GM18861 (cell line): ENCODE data around the gene CDON.

Experiments used
- ATAC-seq: cut with Tn5 transposase; IDR thresholded peaks from one replicate; pipeline ENCODE4 v1.9.1; 2021; ENCODE audit not compliant: unreplicated experiment

The CDON gene

DNA sequence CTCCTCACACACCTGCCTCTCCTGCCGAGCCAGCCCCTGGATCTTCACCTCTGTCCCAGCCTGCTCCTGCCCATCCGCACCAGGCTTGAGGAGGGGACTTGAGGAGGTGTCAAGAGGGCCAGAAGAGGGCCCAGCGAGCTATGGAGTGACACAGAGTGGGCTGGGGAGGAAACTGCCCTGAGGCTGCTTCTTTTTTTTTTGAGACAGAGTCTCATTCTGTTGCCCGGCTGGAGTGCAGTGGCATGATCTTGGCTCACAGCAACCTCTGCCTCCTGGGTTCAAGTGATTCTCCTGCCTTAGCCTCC lies 21.9 kb upstream of the CDON start:
- no peak for ATAC-seq

DNA sequence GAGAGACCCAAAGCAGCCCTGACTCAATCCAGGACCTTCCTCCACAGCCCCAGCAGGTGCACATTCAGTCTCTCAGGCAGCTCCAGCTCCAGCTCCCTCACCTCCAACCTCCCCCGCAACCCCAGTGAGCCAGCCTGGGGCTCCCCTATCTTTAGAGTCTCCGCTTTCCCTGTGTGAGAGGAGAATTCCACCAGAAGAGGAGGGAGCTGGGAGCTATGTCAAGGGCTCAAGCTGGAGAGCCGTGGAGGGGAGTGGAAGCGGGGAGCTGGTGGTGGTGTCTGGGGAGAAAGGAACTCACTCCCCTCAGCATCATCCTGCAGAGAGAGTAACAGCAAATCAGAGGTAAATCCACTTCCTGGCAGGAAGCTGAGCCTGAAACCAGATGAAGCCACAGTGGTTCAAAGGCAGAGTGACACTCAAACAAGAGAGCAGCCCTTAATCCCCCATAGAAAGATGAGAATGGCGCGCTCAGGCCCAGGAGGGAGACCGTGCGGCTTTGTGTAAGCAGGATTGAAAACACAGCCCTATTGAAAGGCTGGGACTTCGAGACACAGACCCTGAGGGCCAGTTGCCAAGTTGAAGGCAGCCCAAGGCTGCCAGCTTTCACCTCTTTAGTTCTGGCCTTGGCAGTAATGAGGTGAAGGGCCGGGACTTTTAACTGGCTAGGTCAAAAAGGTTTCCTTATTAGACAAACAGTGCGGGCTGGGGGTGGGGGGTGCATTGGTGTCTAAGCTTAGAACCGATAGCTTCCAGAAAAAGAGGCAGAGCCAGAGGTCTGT lies 21.4 kb upstream of the CDON start:
- ATAC-seq: no peak

DNA sequence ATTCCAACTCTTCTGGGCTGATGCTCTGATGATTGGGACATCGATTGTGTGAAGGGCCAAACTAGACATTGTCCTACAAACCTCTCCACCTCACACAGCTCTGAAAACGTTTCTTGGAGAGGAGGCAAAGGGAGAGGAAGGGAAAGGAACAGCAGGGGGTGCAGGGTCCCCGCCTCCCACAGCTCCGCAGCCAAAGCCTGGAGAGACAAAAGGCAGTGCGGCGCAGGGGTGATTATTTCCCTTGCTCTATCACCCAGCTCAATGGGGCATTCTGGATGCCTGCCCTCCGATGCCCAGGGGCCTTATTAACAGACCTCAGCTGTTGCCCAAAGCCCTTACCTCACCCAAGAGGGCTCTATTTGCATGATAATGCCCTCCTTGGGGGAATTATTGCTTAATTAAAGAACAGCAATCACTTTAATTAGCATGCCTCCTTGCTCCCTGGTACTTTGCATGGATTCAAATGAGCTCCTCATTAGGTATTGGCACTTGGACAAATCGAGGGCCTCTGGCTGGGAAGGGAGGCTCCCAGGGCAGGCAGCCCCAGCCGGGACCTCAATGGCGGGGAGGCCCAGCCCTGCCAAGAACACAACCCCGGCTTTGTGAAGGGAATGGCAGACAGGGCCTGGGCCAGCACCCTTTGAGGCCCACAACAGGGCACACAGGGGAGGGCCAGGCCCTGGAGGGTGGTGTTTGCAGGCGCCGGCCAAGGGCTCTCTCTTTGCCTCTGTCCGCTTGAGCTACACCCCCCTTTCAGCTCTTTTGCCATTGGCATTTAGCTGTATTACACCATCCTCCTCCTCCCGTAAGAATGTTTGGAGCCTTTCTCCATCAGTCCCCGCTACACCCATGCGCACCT lies 19.8 kb upstream of the CDON start:
- no peak for ATAC-seq

DNA sequence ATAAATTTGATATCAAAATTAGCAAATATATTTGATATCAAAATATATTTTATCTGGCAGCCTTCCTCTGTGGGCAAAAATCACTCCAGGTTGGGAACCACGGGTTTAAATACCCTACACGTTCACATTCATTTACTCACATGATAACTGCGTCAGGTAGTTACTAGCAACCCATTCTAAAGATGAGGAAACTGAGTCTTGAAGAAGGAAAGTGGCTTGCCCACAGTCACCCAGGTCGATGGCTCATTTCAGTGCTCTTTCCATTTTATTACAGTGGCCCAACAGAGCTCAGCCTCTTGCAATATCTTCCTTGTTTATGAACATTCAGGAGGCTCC lies 19.2 kb upstream of the CDON start:
- ATAC-seq: no peak

DNA sequence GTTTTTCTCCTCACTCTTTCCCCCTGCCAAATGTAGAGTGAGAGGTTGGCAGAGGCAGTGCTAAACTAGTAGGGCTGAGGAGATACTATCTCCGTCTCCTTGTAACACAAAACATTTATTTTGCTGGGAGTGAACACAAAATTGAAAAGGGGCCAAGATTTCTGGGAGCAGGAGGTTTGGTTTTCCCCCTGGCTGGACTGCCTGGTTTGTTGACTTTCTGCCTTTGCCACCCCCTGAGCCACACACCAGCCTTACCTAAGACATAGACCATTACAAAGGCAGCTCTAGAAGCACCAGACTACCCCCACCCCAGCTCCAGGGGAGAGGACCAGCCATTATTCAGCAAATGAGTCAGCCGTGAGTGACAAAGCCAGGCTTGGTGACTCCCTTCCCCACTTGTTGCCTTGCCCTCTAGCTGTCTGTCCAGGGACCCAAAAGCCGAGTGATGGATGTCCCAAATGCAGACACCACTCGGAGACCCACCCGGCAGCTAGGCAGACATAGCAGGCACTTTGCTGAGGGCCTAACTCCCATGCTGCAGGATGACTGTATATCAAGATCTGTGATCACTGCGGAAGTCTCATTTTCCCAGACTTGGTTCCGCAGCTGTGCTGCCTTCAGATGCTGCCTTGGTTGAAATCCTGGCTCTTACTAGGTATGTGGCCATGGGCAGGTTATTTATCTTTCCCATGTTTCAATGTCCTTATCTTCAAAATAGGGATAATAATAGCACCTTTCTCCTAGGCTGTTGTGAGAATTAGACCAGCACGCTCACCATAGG lies 17.7 kb upstream of the CDON start:
- no peak for ATAC-seq

DNA sequence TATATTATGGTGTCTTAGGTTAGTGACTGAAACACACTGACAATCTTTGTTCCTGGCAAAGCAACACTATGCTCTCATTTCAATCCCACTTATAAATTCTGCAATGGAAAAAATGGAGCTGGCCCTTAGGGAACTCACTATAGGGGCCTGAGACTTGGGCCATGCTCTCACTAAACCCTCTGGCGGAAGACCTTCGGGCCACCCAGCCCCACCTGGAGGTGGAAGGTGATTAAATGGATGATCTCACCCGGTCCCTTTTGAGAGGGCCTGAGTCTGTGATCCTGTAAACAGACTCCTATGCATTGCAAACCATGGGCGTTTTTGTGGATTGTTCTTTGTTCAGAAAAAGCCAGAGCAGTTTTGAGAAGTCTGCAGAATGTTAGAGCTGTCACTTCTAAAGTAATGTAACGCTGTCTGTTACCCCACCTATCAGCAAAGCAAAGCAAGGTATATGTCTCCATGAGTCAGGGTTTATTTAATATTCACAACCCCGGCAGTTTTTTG lies 17.0 kb upstream of the CDON start:
- no peak for ATAC-seq

DNA sequence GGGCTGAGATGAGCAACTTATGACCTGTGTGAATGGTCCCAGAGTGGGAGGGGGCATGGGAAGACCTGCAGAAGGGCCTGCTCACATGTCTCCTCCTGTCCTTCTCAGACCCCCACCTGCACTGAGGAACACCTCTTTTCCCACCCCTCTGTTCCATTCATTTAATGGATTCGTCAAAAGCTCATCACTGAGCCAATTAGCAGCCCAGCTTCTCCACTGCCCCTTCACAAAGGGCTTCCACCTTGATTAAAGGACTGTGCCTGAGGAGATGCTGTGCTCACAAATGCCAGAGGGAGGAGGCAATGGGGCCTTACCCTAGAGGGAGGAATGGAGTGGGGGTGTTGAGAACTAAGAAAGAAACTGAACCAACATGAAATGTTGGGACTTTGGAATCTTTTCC lies 14.0 kb upstream of the CDON start:
- no peak for ATAC-seq

DNA sequence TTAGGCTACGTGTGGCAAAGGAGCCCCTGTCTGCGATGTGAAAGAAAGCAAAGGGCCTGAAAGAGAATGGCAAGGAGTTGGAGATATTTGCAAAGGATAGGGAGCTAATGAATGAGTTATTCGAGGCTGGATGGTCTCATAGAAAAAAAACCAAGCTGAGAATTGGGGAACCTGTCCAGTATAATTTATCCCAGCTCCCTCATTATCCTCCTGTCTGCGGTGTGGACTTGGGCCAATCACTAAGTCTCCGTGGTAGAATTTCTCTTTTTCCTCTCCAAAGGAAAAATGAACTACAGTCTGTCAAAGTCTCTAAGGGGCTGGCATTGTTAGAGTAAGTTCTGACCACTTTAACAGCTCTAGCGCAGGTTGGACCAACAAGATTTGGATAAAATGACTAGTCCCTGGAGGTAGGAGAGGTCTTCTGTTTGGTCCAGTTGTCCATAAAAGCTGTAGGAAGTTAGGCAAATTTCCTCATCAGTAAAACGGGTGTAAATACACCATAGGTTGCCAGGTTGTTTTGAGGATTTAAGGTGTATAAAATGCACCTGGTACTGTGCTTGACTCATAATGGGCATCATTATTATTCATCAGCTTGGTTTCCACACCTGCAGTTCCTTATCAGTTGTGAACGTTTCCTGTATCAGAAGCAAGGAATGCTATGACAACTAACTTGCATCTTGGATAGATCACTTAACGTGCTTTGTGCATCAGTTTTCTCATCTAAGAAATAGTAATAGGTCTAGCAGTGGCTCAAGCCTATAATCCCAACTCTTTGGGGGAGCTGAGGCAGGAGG lies 10.3 kb upstream of the CDON start:
- ATAC-seq: no peak

DNA sequence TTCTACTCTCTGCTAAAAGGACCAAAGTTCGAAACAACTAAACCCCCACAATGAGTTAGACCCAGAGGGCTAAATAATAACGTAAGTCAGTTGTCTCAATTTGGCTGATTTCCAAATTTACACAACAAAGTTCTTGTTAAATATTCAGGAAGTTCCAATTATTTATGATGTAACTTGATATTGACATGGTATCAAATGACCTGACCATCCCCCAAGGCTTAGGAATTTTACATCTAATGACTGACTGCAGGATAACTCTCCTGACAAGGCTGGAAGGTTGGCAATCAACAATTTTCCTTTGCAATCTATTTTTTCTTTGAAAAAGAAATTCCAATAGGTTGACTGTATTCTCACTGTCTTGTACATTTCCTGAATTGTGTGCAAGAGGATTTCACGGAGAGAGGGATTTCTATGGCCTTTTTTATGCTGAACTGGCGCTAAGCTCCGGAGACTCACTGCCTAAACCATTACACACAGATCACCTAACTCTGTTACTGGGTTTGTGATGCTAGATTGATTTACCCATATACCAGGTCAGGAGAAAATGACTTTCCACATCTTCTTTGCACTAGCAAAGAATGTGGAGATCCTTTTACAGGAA lies 9.6 kb upstream of the CDON start:
- no peak for ATAC-seq

DNA sequence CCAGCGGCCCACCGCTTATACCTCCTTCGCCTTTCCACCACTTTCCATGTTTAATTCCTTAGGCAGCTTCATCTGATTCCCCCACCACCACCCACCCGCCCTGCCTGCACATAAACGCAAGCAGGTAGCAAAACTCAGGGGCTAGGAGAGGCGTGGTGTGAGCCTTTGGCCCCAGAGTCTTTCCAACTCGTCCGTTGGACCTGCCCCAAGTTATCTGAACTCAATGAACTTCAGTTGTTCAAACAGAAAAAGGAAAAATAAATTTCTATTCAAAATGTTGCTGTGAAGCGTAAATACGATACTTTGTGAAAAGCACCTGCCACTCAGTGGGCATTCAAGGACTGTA lies 814 bp upstream of the CDON start:
- ATAC-seq: no peak

DNA sequence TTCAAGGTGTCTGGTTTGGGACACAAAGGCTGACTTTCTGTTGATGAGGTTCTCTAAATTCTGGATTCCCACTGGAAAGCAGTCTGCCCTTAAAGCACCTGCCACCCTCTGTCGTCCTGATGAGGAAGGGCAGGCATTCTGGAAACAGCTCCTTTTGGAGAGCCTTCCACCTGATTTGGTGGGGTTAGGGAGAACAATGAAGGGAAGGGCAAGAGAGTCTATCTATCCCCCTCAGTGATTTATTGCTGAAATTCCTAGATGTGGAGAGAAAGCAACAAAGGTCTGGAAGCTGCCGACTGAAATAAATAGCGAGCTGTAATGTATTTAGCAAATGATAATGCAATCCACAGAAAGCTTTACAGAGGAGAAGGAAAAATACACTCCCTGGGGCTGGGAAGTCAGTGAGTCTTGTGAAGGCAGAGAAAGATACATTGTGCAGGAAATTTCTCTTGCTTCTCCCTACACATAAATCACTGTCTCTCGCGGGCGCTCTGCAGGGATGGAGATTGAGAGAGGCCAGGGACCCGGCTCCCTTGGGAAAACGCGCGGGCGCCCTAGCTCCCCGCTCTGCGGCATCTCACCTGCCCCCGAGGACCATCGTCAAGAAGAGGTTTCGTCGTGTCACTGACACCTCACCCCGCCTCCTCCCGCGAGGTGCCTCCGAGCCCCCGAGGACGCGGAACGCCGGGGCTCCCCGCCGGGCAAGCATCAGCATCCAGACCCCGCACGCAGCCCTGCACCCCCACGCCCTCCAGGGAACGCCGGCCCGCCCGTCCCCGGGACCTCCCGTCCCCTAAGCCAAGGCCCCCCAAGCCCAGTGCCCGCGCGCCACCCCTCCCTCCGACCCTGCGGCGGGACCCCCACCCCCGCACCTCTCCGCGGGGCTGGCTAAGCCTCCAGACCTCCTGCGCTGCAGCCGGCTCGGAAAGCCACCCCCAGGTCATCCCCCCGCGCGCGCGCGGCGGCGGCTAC lies 673 bp downstream of the CDON start:
- ATAC-seq: no peak

DNA sequence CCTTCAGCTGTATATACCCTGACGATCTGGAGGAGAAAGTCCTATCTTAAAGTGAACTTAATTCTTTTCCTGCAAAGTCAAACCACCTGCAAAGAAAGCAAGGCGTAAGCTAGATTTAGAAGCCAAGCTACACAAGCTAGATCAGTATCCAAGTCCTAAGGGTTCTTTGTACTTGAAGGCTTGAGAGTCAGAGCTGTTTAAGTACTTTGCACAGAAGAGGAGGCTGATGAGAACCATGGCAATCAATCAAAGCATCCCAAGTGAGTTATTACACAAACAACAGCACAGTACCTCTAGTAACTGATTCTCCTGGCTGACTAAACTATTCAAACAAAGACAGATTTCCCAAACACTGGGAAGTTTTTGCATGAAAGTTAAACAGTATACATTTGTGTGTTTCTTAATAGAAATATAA lies 1.9 kb downstream of the CDON start:
- ATAC-seq: no peak

DNA sequence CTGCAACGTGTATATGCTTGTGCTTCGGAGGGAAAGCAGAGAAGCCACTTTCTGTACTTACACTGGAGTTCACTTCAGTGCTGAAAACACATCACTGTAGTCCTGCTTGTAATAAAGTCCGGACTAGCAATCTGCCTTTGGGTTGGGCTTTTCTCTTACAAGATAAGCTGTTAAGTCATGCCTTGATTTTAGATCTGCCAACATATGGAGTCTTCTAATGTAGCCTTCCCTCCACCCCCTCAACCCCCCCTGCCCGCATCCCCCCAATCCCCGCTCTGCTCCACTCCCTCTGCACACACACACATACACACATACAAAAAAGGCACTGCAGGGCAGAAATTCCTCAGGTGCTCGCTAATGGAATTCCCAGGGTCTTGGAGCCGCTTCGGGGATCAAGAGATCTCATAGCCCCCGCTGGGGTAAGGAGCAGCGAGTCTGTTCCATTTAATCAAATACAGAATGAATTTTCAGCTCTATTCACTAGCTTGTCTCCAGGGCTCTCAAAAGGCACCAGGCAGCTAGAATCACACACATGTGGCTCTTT lies 3.4 kb downstream of the CDON start:
- no peak for ATAC-seq

DNA sequence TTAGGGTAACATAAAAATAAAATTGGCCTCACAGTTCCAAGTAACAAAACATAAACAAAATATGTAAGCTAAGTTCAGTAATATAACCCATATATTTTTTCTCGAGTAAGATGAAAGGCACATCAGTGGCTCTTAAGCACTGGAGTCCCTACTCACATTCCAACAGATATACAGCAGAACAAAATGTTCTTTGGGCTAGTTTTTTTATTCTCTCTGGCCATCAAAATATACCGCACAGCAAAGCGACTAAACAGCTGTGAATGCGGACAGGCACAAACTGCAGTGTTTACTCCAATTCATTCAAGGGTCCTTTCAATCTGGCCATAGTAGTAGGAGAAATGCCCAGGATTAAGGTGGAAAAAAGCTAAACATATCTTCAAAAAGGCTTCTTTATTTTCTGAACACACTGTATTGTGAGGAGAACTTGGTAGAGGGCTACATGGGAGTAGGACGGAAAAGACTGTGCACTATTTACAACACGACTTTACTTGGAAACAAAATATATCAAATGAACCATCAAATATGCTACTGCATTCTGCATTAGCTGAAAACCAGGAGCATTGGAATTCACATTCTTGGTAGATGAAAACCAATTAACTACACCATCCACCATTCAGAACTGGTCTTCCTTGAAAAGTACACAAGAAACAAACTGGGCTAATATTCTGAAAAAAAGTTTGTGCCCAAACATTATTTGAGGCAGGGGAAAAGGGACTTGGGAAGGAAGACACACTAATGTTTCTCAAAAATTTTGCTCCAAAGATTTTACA lies 4.4 kb downstream of the CDON start:
- no peak for ATAC-seq

DNA sequence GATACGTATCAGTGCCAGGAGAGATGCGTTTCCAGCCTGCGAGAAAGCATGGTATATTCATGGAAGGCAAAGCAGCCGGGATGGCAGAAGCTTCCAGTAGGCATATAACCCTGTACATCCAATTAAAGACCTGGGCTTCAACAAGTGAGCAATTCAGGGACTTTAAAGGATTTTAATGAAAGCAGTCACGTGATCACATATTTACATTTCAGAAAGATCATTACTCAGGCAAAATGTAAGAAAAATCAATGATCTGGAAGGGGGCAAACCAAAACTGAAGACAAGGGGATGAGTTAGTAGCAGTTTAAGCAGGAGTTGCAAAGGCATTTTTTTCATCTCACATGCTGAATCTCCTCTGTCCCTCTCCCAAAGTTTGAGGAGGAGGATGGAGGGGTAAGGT lies 7.8 kb downstream of the CDON start:
- ATAC-seq: no peak

DNA sequence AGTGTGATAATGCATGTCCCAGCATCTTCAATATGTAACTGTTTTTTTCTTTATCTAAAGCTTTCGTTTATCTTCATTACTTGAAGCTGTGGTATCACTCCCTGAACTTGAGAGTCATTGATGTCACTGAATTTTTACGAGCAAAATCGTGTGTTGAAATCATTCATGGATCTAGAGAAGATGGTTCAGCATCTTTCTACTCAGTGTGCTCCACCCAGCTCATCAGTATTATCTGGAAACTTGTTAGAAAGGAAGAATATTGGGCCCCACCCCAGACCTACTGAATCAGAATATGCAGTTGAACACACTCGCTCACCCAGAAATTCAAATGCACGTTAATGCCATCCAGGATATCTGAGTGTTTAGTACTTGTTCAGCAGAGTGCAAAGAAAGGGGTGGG lies 8.3 kb downstream of the CDON start:
- no peak for ATAC-seq

DNA sequence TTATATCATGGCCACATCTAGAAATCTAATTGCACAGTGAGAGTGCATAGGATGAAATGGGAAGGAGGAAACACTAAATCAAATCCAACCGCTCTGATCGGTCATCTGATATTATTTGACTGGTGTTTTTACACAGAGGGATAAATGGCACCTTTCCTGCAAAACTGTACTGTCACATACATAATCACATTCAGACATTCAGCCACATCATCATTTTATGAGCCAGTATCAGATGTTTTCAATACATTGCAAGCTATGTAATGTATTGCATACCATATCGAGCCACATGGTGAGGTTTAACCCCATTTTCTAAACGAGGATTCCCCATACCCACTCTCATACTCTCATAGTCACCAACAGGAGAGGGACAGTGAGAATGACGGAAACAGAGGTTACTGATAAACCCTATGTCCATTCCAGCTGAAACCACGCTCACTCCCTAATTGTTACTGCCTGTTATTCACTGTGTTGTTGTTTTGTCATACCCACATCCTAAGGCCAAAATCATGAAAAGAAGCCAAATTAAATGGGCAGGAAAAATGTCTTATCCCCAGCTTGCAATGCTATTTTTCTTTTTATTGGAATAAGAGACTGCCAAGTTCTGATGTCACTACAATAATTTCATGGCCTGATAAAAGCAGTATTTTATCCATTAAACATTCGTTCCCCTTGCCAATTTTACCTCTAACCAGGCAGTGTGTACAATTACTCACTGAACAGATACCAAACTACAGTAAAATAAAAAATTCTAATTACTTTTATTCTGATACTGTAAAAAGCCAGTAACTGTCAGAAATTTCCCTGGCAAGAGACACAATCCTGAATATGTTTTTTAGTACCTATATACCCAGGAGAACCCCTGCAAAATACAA lies 9.0 kb downstream of the CDON start:
- ATAC-seq: no peak

DNA sequence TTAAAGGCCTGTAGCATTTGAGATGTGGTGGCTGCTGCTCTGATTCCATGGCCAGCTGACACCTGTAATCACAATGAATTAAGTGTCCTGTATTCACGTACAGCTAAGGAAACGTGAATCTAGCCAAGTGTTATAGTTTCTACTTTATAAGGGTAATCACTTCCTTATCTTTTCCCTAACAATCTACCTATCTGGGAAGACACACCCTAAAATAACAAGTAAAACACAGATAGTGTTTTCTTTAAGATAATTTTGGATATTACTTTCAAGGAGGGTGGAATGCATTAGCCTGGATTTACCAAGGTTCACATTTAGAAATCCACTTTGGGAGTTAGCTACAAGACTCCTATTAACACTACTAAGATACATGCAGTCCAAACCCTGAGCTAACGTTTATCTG lies 11.5 kb downstream of the CDON start:
- no peak for ATAC-seq
